GM18498 (cell line): Measurements from ENCODE around the gene TMEM225B.
"Not testable (repeated sequence)": the region's sequence is repeated elsewhere in the genome, so short reads cannot be mapped to it uniquely, and the experiment has no call there.

Experiments used
- ATAC-seq: cut with Tn5 transposase; IDR thresholded peaks from one replicate; pipeline ENCODE4 v1.9.1; 2021; ENCODE audit warnings: mild to moderate bottlenecking, moderate library complexity; ENCODE audit not compliant: unreplicated experiment

The TMEM225B gene

GRCh38 chr7:99579281-99579955, 18.6 kb upstream of the TMEM225B start:
- ATAC-seq = no peak

- no peak for ATAC-seq
These were observed 17.9 kb upstream of the TMEM225B start for GRCh38 chr7:99579956-99580777.

GRCh38 chr7:99580778-99581332, 17.2 kb upstream of the TMEM225B start:
- not testable (repeated sequence) for ATAC-seq

GRCh38 chr7:99588868-99589267, 9.2 kb upstream of the TMEM225B start:
- no peak for ATAC-seq

- ATAC-seq = no peak
These were observed 2.9 kb upstream of the TMEM225B start for GRCh38 chr7:99594948-99595745.

- ATAC-seq = no peak
These were observed 1.6 kb upstream of the TMEM225B start for GRCh38 chr7:99596408-99596955.

- ATAC-seq = no peak
These were observed 1.8 kb downstream of the TMEM225B start for GRCh38 chr7:99599836-99600235.

- ATAC-seq = no peak
These were observed 3.7 kb downstream of the TMEM225B start for GRCh38 chr7:99601656-99602310.

- ATAC-seq = no peak
These were observed 7.5 kb downstream of the TMEM225B start for GRCh38 chr7:99605527-99605926.

- no peak for ATAC-seq
These were observed 8.5 kb downstream of the TMEM225B start for GRCh38 chr7:99606531-99606930.

- ATAC-seq = no peak
These were observed 9.5 kb downstream of the TMEM225B start for GRCh38 chr7:99607548-99607947.

GRCh38 chr7:99614495-99614894, 16.4 kb downstream of the TMEM225B start:
- ATAC-seq = no peak

GRCh38 chr7:99615989-99616358, 17.9 kb downstream of the TMEM225B start:
- no peak for ATAC-seq

- ATAC-seq = peak; percentile 95
These were observed 18.5 kb downstream of the TMEM225B start, which contains the start of gene ZSCAN25 for GRCh38 chr7:99616359-99617191. ZSCAN25 (plus strand) TSS chr7:99616946; CDS start chr7:99619607, 2,661 bp downstream.

GRCh38 chr7:99617192-99617781, 19.2 kb downstream of the TMEM225B start:
- no peak for ATAC-seq

- ATAC-seq = no peak
These were observed 20.7 kb downstream of the TMEM225B start for GRCh38 chr7:99618726-99619125.

- no peak for ATAC-seq
These were observed 21.6 kb downstream of the TMEM225B start for GRCh38 chr7:99619571-99620130.

GRCh38 chr7:99621271-99621670, 23.2 kb downstream of the TMEM225B start:
- no peak for ATAC-seq

- no peak for ATAC-seq
These were observed 24.5 kb downstream of the TMEM225B start for GRCh38 chr7:99622596-99622995.
